Brain microvascular endothelial cell (primary cell): ENCODE data around the gene EFNA5.

Experiments
- DNase-seq: peaks from one replicate; pipeline ENCODE4 v3.0.0-alpha.2; 2020
- H3K27ac ChIP-seq: fragments of 250-450 bp; sonication (Bioruptor Pico); 2 replicates; pipeline ENCODE4 v1.5.1; 2020; ENCODE audit warnings: mild to moderate bottlenecking, moderate library complexity
- H3K27me3 ChIP-seq: fragments of 250-450 bp; sonication (Bioruptor Pico); replicated peaks from 2 replicates; pipeline ENCODE4 v1.5.1; 2020; ENCODE audit warnings: mild to moderate bottlenecking
- H3K36me3 ChIP-seq: fragments of 250-450 bp; sonication (Bioruptor Pico); replicated peaks from 2 replicates; pipeline ENCODE4 v1.5.1; 2020; ENCODE audit warnings: mild to moderate bottlenecking
- H3K4me3 ChIP-seq: 2 replicates; pipeline ENCODE4 v1.5.1; 2011; ENCODE audit warnings: low read depth, mild to moderate bottlenecking, control low read depth, low read length, moderate library complexity
- in situ Hi-C: cut with HindIII; loops from 2 replicates; pipeline ENCODE4 v1.10.0; 2017; ENCODE audit warnings: low sequenced_read_pairs, low pct_ligation_motif_present
- TF ChIP-seq, protein P1 (sequence below): IDR thresholded peaks from 2 replicates; pipeline ENCODE4 v1.5.1; 2011; ENCODE audit warnings: low read depth, mild to moderate bottlenecking, moderate library complexity, low read length, control low read depth, inconsistent platforms; ENCODE audit errors: missing control alignments

Gene EFNA5

DNA sequence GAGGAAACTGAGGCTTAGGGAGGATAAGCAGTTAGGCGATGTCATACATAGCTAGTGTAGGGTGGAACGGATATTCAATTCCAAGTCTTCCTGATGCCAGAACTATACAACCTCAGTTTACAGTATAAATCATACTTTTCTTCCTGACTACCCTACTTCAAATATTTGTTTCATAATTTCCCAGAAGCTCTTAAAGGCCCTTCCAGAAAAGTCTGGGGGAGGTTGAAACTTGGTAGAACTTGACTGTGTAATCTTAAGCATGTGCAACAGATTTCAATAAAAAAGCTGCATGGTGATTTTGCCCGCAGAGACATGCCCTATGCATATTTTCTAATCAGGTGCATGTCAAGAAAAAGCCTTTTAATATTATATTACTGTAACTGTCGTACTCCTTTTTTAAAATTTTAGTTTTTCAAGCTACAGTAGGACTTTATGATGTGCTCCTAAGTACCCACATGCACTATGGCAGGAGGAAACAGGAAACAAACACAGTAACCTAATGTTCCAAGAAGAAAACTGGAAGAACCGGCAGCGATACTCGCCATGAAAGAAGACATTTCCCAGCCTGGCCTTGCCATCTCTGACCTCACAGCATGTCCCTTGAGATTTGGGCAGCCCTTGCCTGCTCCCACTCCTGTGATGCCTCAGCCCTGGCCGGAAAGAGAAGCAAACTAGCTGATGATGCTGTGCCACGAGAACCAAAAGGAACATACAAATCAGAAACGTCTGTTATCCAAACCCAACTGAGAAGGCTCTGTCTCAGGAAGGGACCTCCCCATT is 266.0 kb downstream of the EFNA5 start:
- no peak for DNase-seq
- in situ Hi-C loops = no loop called here
- H3K4me3 ChIP-seq = no peak overlapping the region
- H3K36me3 ChIP-seq = no peaks in the 10 kb centered on the region
- no peaks in the 10 kb centered on the region for H3K27me3 ChIP-seq
- TF ChIP-seq, protein P1, sequence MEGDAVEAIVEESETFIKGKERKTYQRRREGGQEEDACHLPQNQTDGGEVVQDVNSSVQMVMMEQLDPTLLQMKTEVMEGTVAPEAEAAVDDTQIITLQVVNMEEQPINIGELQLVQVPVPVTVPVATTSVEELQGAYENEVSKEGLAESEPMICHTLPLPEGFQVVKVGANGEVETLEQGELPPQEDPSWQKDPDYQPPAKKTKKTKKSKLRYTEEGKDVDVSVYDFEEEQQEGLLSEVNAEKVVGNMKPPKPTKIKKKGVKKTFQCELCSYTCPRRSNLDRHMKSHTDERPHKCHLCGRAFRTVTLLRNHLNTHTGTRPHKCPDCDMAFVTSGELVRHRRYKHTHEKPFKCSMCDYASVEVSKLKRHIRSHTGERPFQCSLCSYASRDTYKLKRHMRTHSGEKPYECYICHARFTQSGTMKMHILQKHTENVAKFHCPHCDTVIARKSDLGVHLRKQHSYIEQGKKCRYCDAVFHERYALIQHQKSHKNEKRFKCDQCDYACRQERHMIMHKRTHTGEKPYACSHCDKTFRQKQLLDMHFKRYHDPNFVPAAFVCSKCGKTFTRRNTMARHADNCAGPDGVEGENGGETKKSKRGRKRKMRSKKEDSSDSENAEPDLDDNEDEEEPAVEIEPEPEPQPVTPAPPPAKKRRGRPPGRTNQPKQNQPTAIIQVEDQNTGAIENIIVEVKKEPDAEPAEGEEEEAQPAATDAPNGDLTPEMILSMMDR = no peak
- no peak overlapping the region for H3K27ac ChIP-seq

DNA sequence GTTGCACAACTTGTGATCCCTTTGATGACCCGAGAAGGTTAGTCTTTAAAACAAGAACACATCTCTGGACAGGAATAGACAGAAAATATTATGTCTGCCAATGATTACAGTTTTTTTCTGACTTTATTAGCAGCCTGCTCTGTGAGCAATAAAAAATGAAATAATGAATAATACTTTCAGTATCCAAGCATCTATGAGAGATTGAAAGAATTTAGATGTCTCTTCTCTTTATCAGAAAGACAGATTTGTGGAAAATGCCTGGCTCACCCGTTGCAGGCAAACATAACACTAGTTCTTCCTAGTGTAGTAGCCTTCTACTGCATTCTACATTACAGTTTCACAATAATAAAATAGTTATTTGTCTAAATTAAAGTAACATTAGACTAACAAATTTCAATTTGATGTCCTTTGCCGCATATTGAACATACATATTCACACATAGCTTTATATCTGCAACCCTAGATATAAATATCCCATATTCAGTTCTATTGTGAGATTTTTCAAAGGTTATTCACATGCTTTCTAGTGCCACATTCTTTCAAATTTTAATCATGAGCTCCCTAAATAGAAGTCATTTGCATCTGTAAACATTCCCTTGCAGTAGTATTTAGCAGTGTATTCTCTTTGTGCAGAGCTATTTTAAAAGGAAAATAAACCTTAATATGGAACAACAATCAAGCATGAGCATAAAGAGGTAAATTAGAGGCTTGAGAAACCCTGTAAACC is 267.3 kb downstream of the EFNA5 start:
- H3K27me3 ChIP-seq = no peaks in the 10 kb centered on the region
- TF ChIP-seq, protein P1 = no peak
- DNase-seq = no peak
- H3K36me3 ChIP-seq = no peaks in the 10 kb centered on the region
- no peak overlapping the region for H3K4me3 ChIP-seq
- no peak overlapping the region for H3K27ac ChIP-seq
- in situ Hi-C loops = no loop called here

DNA sequence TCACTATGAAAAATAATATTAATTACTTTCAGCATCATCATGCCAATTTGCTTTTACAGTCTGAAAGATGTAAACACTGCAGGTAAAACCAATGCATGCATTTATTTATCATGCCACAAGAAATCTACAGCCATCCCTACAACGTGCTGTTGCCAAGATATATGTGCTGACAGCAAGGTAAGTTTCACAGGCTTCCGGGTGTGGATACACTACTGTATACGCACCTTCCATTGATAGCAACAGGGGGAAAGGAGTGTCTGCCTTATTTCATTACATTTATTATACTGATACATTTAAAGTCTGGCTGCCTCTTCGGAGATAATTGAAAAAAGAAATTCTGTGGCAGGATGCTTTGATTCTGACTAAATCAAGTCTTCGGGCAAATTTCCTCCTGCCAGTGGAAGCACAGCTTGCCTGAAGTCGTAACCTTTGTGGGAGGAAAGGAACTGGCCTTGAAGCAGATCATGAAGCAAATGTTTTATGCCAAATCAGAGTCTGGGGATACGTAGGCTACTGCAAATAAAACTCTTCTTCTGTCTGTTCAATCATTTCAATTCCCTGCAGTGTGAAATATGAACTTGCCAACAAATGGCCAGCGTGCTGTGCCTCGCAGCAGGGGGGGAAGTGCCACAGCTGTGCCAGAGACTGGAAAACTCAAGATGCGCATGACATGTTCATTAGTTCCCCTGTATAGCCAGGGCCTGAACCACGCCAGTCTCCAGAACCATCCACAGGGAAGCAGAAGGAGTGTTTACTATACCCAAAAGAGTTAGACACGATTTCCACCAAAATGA is 268.1 kb downstream of the EFNA5 start:
- TF ChIP-seq, protein P1 = no peak
- DNase-seq = no peak
- no peak overlapping the region for H3K4me3 ChIP-seq
- no peaks in the 10 kb centered on the region for H3K27me3 ChIP-seq
- H3K27ac ChIP-seq = no peak overlapping the region
- in situ Hi-C loops = no loop called here
- no peaks in the 10 kb centered on the region for H3K36me3 ChIP-seq

DNA sequence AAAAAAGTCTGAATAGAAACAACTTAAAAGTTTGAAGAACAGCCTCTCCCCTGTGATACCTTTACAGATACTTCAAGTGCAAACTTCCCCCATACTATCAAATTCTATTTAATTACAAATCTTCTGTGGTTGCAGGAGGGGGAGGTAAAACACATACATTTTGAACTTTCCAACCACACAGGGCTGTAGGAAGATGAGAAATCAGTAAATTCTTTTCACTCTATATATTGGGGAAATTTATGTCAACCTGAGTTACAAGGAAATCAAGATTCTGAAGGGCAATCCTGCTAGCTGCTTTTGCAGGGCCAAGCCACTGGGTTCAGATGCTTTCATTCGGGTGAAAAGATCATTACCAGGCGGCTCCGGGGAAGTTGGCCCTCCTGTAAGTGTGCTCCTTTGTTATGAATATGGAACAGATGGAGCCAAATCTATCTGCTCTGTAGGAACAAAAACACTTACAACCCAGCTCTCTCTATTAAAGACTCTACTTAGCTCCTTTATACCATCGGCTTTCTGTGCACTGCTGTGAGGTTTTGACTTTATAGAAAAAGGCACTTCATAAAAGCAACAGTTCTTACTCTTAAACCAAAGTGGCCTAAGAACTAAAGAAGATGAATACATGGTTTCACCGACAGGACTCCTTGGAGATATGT is 269.1 kb downstream of the EFNA5 start:
- Histone ChIP-seq H3K27ac (no peak overlapping the region), H3K36me3 (no peaks in the 10 kb centered on the region), H3K4me3 (no peak overlapping the region), H3K27me3 (no peaks in the 10 kb centered on the region)
- TF ChIP-seq, protein P1 = no peak
- in situ Hi-C loops = no loop called here
- DNase-seq = no peak

DNA sequence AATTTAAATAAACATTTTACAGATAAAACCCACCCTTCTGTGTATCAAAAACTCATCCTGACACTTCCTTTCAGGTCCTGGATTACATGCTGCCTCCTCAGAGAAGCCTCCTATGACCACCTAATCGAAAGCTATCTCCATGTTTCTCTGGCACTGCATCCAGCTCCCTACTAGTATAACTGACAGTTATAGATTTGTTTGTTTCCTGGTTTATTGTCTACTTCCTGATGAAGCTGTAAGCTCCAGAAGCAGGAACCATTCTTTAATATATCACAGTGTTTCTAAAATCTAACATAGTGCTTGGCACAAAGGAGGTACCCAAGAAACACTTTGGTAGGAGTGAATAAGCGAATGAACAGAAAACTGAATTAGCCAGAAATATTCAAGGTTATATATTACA is 270.4 kb downstream of the EFNA5 start:
- Histone ChIP-seq H3K36me3 (no peaks in the 10 kb centered on the region), H3K27me3 (no peaks in the 10 kb centered on the region), H3K4me3 (no peak overlapping the region), H3K27ac (no peak overlapping the region)
- TF ChIP-seq, protein P1 = no peak
- no peak for DNase-seq
- in situ Hi-C loops = no loop called here
